ENCODE measurements around the gene APOBEC2.

The APOBEC2 gene

GRCh38 chr6:41058783-41059181, 5.8 kb downstream of the APOBEC2 start:
- peaks cover 63% of the 10 kb centered on the region for H3K4me1 Mint-ChIP-seq
- no peaks in the 10 kb centered on the region for H3K9me3 Mint-ChIP-seq
- H3K36me3 Mint-ChIP-seq (ENCODE audit: low read depth), result peaks cover 20% of the 10 kb centered on the region
- peaks cover 9% of the 10 kb centered on the region for H3K27me3 Mint-ChIP-seq (ENCODE audit: low read depth, poor library complexity)
- no peak for TF ChIP-seq CTCF (IDR thresholded peaks at IDR 0.05)
- peak overlapping the region; percentile 21 for H3K4me3 Mint-ChIP-seq
- DNase-seq, result no peak
- peak overlapping the region; percentile 84 for H3K27ac Mint-ChIP-seq

DNA sequence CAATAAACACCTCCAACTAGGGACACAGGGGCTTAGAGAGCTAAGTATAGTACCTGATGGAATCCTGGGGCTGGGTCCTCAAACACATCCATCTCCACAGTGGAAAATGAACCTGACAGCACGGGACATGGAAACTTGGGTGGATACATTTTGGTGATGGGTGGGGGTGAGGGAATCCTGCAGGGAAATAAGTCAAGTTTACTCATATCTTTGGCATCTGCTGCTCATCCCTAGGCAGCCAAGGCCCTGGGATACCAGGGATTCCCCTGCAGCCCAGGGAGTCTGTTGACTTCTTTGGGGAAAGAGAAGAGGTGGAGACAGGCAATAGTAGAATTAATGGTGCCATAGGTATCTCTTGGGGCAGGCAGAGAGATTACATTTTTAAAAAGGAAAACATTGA, 6.6 kb downstream of the APOBEC2 start:
- no peak overlapping the region for H3K4me3 Mint-ChIP-seq
- peaks cover 25% of the 10 kb centered on the region for H3K36me3 Mint-ChIP-seq (ENCODE audit: low read depth)
- peak overlapping the region; percentile 84 for H3K27ac Mint-ChIP-seq
- H3K27me3 Mint-ChIP-seq (ENCODE audit: low read depth, poor library complexity), result peaks cover 9% of the 10 kb centered on the region
- no peak for TF ChIP-seq CTCF (IDR thresholded peaks at IDR 0.05)
- H3K9me3 Mint-ChIP-seq, result no peaks in the 10 kb centered on the region
- DNase-seq, result no peak
- H3K4me1 Mint-ChIP-seq, result peaks cover 63% of the 10 kb centered on the region

GRCh38 chr6:41061196-41061726, 8.3 kb downstream of the APOBEC2 start:
- H3K4me1 Mint-ChIP-seq, result peaks cover 53% of the 10 kb centered on the region
- peaks cover 31% of the 10 kb centered on the region for H3K36me3 Mint-ChIP-seq (ENCODE audit: low read depth)
- peaks cover 9% of the 10 kb centered on the region for H3K27me3 Mint-ChIP-seq (ENCODE audit: low read depth, poor library complexity)
- DNase-seq, result no peak
- TF ChIP-seq CTCF (IDR thresholded peaks at IDR 0.05), result no peak
- no peaks in the 10 kb centered on the region for H3K9me3 Mint-ChIP-seq
- H3K27ac Mint-ChIP-seq, result no peak overlapping the region
- H3K4me3 Mint-ChIP-seq, result no peak overlapping the region

DNA sequence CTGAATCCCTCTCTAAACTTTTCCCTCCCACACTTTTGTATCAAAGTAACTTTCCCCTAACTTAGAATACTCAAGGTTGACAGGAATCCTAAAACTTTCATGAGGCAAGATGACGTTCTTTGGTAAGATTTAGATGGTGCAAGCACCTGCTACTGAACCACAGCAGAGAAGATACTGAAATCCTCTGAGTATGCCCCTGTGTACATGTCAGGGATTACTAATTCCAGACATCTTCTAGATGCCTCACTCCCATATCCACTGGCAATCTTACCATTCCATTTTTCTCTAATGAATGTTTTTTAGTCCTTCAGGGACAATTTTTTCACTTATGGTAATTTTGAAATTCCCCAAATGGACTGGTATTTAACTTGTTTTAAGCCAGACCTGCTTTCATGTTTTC, 9.1 kb downstream of the APOBEC2 start:
- H3K36me3 Mint-ChIP-seq (ENCODE audit: low read depth), result peaks cover 36% of the 10 kb centered on the region
- no peak for DNase-seq
- no peak for TF ChIP-seq CTCF (IDR thresholded peaks at IDR 0.05)
- peaks cover 53% of the 10 kb centered on the region for H3K4me1 Mint-ChIP-seq
- H3K4me3 Mint-ChIP-seq, result no peak overlapping the region
- no peaks in the 10 kb centered on the region for H3K9me3 Mint-ChIP-seq
- no peak overlapping the region for H3K27ac Mint-ChIP-seq
- peaks cover 9% of the 10 kb centered on the region for H3K27me3 Mint-ChIP-seq (ENCODE audit: low read depth, poor library complexity)

DNA sequence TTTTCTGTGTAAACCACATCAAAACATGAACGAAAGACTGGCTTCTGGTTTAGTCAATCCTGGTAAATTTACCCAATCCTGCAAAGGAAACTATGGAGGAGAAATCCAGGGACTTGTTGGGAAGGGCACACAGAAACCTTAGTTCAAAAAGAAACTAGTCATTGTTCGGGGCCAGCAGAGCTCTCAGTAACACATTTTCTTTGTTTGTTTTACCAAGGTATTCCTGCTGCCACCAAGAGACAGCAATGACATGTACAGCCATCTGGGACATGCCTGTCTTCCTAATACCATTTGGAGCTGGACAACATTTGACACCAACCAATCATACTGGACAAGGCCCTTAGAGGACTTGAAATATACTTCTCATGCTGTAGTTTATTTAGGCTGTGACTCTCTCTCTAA, 10.9 kb downstream of the APOBEC2 start:
- peaks cover 44% of the 10 kb centered on the region for H3K36me3 Mint-ChIP-seq (ENCODE audit: low read depth)
- no peak overlapping the region for H3K4me3 Mint-ChIP-seq
- no peak overlapping the region for H3K27ac Mint-ChIP-seq
- no peak for DNase-seq
- H3K27me3 Mint-ChIP-seq (ENCODE audit: low read depth, poor library complexity), result peaks cover 5% of the 10 kb centered on the region
- H3K9me3 Mint-ChIP-seq, result no peaks in the 10 kb centered on the region
- TF ChIP-seq CTCF (IDR thresholded peaks at IDR 0.05), result no peak
- H3K4me1 Mint-ChIP-seq, result peaks cover 36% of the 10 kb centered on the region

GRCh38 chr6:41064841-41065240, 11.8 kb downstream of the APOBEC2 start:
- peaks cover 44% of the 10 kb centered on the region for H3K36me3 Mint-ChIP-seq (ENCODE audit: low read depth)
- no peak for TF ChIP-seq CTCF (IDR thresholded peaks at IDR 0.05)
- H3K4me3 Mint-ChIP-seq, result no peak overlapping the region
- H3K27ac Mint-ChIP-seq, result no peak overlapping the region
- peaks cover 4% of the 10 kb centered on the region for H3K27me3 Mint-ChIP-seq (ENCODE audit: low read depth, poor library complexity)
- H3K9me3 Mint-ChIP-seq, result no peaks in the 10 kb centered on the region
- no peak for DNase-seq
- H3K4me1 Mint-ChIP-seq, result peaks cover 26% of the 10 kb centered on the region

Measured in nephron progenitor cell (in vitro differentiated cells).